IPS-15b (cell line): Measurements from ENCODE around the gene LPAR6.
"Not testable (repeated sequence)": the region's sequence is repeated elsewhere in the genome, so short reads cannot be mapped to it uniquely, and the experiment has no call there.

Source experiments
- H3K27me3 ChIP-seq: one replicate; pipeline ENCODE4 v1.6.1; 2013; ENCODE audit warnings: low read length; ENCODE audit not compliant: control insufficient read depth, insufficient read depth
- H3K36me3 ChIP-seq: one replicate; pipeline ENCODE4 v1.6.1; 2013; ENCODE audit warnings: low read length; ENCODE audit not compliant: control insufficient read depth, insufficient read depth
- H3K4me1 ChIP-seq: one replicate; pipeline ENCODE4 v1.6.1; 2013; ENCODE audit warnings: mild to moderate bottlenecking, low read length; ENCODE audit not compliant: control insufficient read depth, insufficient read depth
- H3K4me3 ChIP-seq: one replicate; pipeline ENCODE4 v1.5.1; 2013; ENCODE audit warnings: low read depth, low read length
- H3K9ac ChIP-seq: one replicate; pipeline ENCODE4 v1.6.1; 2013; ENCODE audit warnings: low read depth, mild to moderate bottlenecking, low read length
- H3K9me3 ChIP-seq: one replicate; pipeline ENCODE4 v1.6.1; 2013; ENCODE audit warnings: mild to moderate bottlenecking, low read length; ENCODE audit not compliant: control insufficient read depth, insufficient read depth

LPAR6 gene

DNA sequence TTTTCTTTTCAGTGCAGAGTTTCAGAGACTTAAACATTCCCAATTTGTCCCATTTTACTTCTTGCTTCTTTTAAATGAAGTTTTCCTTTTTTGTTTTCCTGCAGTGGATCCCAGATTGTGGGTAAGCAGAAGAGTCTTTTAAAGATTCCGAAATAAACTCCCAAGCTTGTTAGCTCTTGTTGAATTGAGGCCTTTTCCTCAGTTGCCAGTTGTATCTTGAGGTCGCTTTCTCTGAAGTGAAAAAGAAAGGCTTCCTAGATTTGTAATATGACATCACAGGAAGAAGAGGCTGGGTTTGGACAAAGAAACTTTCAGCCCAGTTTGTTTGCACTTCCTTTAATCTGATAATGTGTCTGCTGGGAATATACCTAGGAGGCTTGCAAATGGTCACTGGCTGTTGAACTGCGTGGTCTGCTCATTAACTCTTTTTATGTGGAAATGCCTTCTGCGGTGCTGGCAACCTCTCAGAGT is at the start of gene LPAR6:
Gene LPAR6, minus strand, starts transcription at position 233 of the 471 bp plus-strand sequence. CDS start 690 bp downstream, outside the sequence.
- H3K9ac ChIP-seq, result peak within 1 kb of the TSS; percentile 6
- peak within 1 kb of the TSS; percentile 37 for H3K4me3 ChIP-seq
- H3K4me1 ChIP-seq, result peaks cover 5% of the 10 kb centered on the region

GRCh38 chr13:48457578-48458242 is 44.8 kb upstream of the LPAR6 start:
- Histone ChIP-seq H3K36me3 (no peaks in the 10 kb centered on the region), H3K27me3 (no peaks in the 10 kb centered on the region), H3K4me3 (no peak overlapping the region)

More for the DNA sequence above, at the start of gene LPAR6:
- Histone ChIP-seq H3K36me3 (peaks cover 2% of the 10 kb centered on the region), H3K9me3 (no peaks in the 10 kb centered on the region), H3K27me3 (no peaks in the 10 kb centered on the region)

GRCh38 chr13:48456546-48456945 is 43.6 kb upstream of the LPAR6 start:
- Histone ChIP-seq H3K4me1 (no peaks in the 10 kb centered on the region), H3K9me3 (no peaks in the 10 kb centered on the region), H3K4me3 (no peak overlapping the region), H3K9ac (no peak overlapping the region), H3K36me3 (no peaks in the 10 kb centered on the region), H3K27me3 (no peaks in the 10 kb centered on the region)

More at GRCh38 chr13:48457578-48458242, 44.8 kb upstream of the LPAR6 start:
- H3K4me1 ChIP-seq, result no peaks in the 10 kb centered on the region
- no peak overlapping the region for H3K9ac ChIP-seq
- H3K9me3 ChIP-seq, result no peaks in the 10 kb centered on the region

DNA sequence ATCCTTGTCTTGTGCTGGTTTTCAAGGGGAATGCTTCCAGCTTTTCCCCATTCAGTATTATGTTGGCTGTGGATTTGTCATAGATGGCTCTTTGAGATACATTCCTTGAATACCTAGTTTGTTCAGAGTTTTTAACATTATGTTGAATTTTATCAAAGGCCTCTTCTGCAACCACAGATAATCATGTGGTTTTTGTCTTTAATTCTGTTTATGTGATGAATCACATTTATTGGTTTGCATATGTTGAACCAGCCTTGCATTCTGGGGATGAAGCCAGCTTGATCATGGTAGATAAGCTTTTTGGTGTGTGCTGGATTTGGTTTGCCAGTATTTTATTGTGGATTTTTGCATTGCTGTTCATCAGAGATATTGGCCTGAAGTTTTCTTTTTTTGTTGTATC is 38.3 kb upstream of the LPAR6 start:
- H3K27me3 ChIP-seq, H3K9ac ChIP-seq, H3K36me3 ChIP-seq, H3K4me3 ChIP-seq, H3K9me3 ChIP-seq, H3K4me1 ChIP-seq: not testable (repeated sequence)

GRCh38 chr13:48449656-48450055 is 36.7 kb upstream of the LPAR6 start:
- Histone ChIP-seq H3K4me3 (no peak overlapping the region), H3K27me3 (no peaks in the 10 kb centered on the region), H3K9me3 (no peaks in the 10 kb centered on the region)

GRCh38 chr13:48448959-48449614 is 36.2 kb upstream of the LPAR6 start:
- Histone ChIP-seq H3K4me3 (no peak overlapping the region), H3K9me3 (no peaks in the 10 kb centered on the region), H3K36me3 (no peaks in the 10 kb centered on the region), H3K9ac (no peak overlapping the region), H3K4me1 (no peaks in the 10 kb centered on the region), H3K27me3 (no peaks in the 10 kb centered on the region)

More at GRCh38 chr13:48449656-48450055, 36.7 kb upstream of the LPAR6 start:
- no peaks in the 10 kb centered on the region for H3K4me1 ChIP-seq
- no peak overlapping the region for H3K9ac ChIP-seq
- H3K36me3 ChIP-seq, result no peaks in the 10 kb centered on the region

DNA sequence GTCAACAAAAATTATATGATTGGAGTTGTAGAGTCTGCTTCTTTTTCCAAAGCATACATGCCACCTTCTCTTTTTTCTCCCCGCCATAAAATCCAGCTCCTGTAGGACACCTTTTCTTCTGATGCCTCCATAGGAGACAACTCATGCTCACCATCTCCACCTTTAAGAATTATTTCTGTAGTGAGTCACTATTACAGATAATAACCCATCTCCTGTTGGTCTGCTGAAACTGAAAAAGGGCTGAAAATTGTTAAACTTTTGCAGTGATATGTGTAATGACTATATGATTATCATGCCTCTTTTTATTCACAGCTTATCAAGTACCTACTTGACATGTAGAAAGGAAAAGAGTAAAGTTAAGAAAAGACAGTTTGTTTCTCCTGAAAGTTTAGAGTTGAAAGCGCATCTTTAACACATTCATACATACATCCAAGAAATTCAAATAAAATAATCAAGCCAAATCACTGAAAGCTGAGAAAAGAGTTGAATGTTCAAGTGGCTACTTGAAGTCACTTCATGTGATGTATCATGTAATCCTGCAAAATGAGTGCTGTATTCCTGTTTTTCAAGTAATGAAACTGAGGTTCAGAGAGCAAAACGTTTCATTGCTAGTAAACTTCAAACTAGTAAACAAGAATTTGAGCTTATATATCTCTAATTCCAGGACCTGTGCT is 35.5 kb upstream of the LPAR6 start:
- H3K4me3 ChIP-seq, result no peak overlapping the region
- no peak overlapping the region for H3K9ac ChIP-seq
- H3K9me3 ChIP-seq, result no peaks in the 10 kb centered on the region
- no peaks in the 10 kb centered on the region for H3K4me1 ChIP-seq
- no peaks in the 10 kb centered on the region for H3K27me3 ChIP-seq
- no peaks in the 10 kb centered on the region for H3K36me3 ChIP-seq

GRCh38 chr13:48446464-48446863 is 33.6 kb upstream of the LPAR6 start:
- Histone ChIP-seq H3K9me3 (no peaks in the 10 kb centered on the region), H3K36me3 (no peaks in the 10 kb centered on the region), H3K4me1 (no peaks in the 10 kb centered on the region), H3K4me3 (no peak overlapping the region), H3K9ac (no peak overlapping the region), H3K27me3 (no peaks in the 10 kb centered on the region)

DNA sequence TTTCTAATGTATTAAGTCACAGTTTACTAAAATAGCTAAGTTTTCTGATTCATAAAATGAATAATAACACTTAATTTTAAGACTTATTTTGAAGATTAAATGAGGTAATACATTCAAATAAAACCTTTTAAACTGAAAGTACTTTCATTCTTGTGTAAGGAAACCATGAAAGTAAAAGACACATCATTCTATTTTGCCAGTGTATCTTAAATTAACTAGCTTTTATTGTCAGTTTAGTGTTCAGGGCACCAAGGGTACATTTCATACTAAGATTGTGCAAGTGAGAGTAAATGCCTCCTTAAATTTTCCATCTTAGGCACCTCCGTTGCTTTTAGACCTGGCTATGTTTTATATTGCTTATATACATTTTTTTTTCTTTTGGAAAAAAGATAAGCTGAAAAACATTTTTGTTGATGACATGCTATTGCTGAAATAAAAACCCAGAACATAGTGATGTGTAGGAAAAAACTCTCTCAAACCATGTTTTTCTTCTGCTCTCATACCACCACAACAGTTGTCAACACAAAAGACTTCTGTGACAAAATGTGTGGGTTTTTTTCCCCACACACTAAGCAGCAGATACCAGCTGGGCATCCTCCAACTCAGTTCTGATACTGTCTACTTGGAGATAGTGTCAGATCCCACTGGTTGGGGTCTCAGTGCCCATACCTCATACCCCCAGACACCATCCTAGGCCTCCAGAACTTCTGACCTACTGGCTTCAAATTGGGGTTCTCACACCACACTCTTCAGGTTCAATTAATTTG is 30.7 kb upstream of the LPAR6 start:
- no peaks in the 10 kb centered on the region for H3K27me3 ChIP-seq
- H3K9ac ChIP-seq, result no peak overlapping the region
- H3K9me3 ChIP-seq, result no peaks in the 10 kb centered on the region
- no peak overlapping the region for H3K4me3 ChIP-seq
- no peaks in the 10 kb centered on the region for H3K4me1 ChIP-seq
- no peaks in the 10 kb centered on the region for H3K36me3 ChIP-seq

- Histone ChIP-seq H3K27me3 (no peaks in the 10 kb centered on the region), H3K36me3 (no peaks in the 10 kb centered on the region), H3K9me3 (no peaks in the 10 kb centered on the region), H3K4me1 (no peaks in the 10 kb centered on the region), H3K9ac (no peak overlapping the region), H3K4me3 (no peak overlapping the region)
Measured at GRCh38 chr13:48437371-48437770, 24.5 kb upstream of the LPAR6 start.

GRCh38 chr13:48436661-48437288 is 23.9 kb upstream of the LPAR6 start:
- H3K9me3 ChIP-seq, result no peaks in the 10 kb centered on the region
- H3K4me3 ChIP-seq, result no peak overlapping the region
- no peaks in the 10 kb centered on the region for H3K27me3 ChIP-seq
- no peak overlapping the region for H3K9ac ChIP-seq
- no peaks in the 10 kb centered on the region for H3K4me1 ChIP-seq
- no peaks in the 10 kb centered on the region for H3K36me3 ChIP-seq
